Fibroblast of skin of left biceps (primary cell): ENCODE data around the gene TAF8.

Experiments used
- DNase-seq, 2 experiments: peaks; one replicate each; pipeline ENCODE4 v3.0.0-alpha.2; 2013; ENCODE audit warnings: low read depth in 2 of 2

The TAF8 gene

GRCh38 chr6:42124223-42124836 lies 74.0 kb downstream of the TAF8 start:
- no peak for DNase-seq

- DNase-seq: no peak
Observed at GRCh38 chr6:42125231-42125630, 74.9 kb downstream of the TAF8 start.

GRCh38 chr6:42125663-42126062 lies 75.3 kb downstream of the TAF8 start:
- no peak for DNase-seq

- no peak for DNase-seq
Observed at GRCh38 chr6:42128460-42129359, 78.4 kb downstream of the TAF8 start.

GRCh38 chr6:42129360-42129676 lies 79.0 kb downstream of the TAF8 start:
- no peak for DNase-seq

- DNase-seq: no peak
Observed at GRCh38 chr6:42131531-42131930, 81.2 kb downstream of the TAF8 start.

- DNase-seq: no peak
Observed at GRCh38 chr6:42133926-42134325, 83.6 kb downstream of the TAF8 start.

- DNase-seq: no peak
Observed at GRCh38 chr6:42135161-42135560, 84.8 kb downstream of the TAF8 start.

- no peak for DNase-seq
Observed at GRCh38 chr6:42135722-42136121, 85.4 kb downstream of the TAF8 start.

GRCh38 chr6:42136508-42137193 lies 86.3 kb downstream of the TAF8 start:
- no peak for DNase-seq
